ENCODE data around the gene AHSP.
"Not testable (repeated sequence)": the region's sequence is repeated elsewhere in the genome, so short reads cannot be mapped to it uniquely, and the experiment has no call there.

The AHSP gene

GRCh38 chr16:31532120-31532519 is 4.4 kb downstream of the AHSP start:
- no peak for TF ChIP-seq CTCF (IDR thresholded peaks at IDR 0.05; ENCODE audit: low read depth, low read length)

GRCh38 chr16:31532896-31533295 is 5.2 kb downstream of the AHSP start:
- no peak for TF ChIP-seq CTCF (IDR thresholded peaks at IDR 0.05; ENCODE audit: low read depth, low read length)
- no peak for DNase-seq
- H3K9me3 ChIP-seq, result no peaks in the 10 kb centered on the region
- peaks cover 39% of the 10 kb centered on the region for H3K27me3 ChIP-seq
- no peaks in the 10 kb centered on the region for H3K36me3 ChIP-seq
- H3K4me1 ChIP-seq, result no peaks in the 10 kb centered on the region
- H3K4me3 ChIP-seq (ENCODE audit: low read depth, low read length), result no peak overlapping the region

More at GRCh38 chr16:31532120-31532519, 4.4 kb downstream of the AHSP start:
- Histone ChIP-seq H3K4me1 (no peaks in the 10 kb centered on the region), H3K27me3 (peaks cover 40% of the 10 kb centered on the region), H3K36me3 (no peaks in the 10 kb centered on the region), H3K4me3 (ENCODE audit: low read depth, low read length) (no peak overlapping the region), H3K9me3 (no peaks in the 10 kb centered on the region)
- DNase-seq, result no peak

GRCh38 chr16:31535737-31536136 is 8.0 kb downstream of the AHSP start:
- Histone ChIP-seq H3K36me3 (no peaks in the 10 kb centered on the region), H3K27me3 (peaks cover 18% of the 10 kb centered on the region), H3K4me3 (ENCODE audit: low read depth, low read length) (no peak overlapping the region), H3K4me1 (no peaks in the 10 kb centered on the region), H3K9me3 (no peaks in the 10 kb centered on the region)
- no peak for DNase-seq
- no peak for TF ChIP-seq CTCF (IDR thresholded peaks at IDR 0.05; ENCODE audit: low read depth, low read length)

GRCh38 chr16:31536804-31537361 is 9.2 kb downstream of the AHSP start:
- H3K9me3 ChIP-seq, result no peaks in the 10 kb centered on the region
- DNase-seq, result no peak
- no peak for TF ChIP-seq CTCF (IDR thresholded peaks at IDR 0.05; ENCODE audit: low read depth, low read length)
- no peaks in the 10 kb centered on the region for H3K4me1 ChIP-seq
- peaks cover 15% of the 10 kb centered on the region for H3K27me3 ChIP-seq
- H3K36me3 ChIP-seq, result no peaks in the 10 kb centered on the region
- no peak overlapping the region for H3K4me3 ChIP-seq (ENCODE audit: low read depth, low read length)

- peaks cover 17% of the 10 kb centered on the region for H3K27me3 ChIP-seq
- DNase-seq, result no peak
- TF ChIP-seq CTCF (IDR thresholded peaks at IDR 0.05; ENCODE audit: low read depth, low read length), result no peak
These were observed 9.9 kb downstream of the AHSP start for GRCh38 chr16:31537362-31538242.

GRCh38 chr16:31538243-31538598 is 10.5 kb downstream of the AHSP start:
- not testable (repeated sequence) for H3K9me3 ChIP-seq; H3K36me3 ChIP-seq; H3K4me1 ChIP-seq; DNase-seq; H3K4me3 ChIP-seq (ENCODE audit: low read depth, low read length)
- H3K27me3 ChIP-seq, result peaks cover 19% of the 10 kb centered on the region

More at GRCh38 chr16:31537362-31538242, 9.9 kb downstream of the AHSP start:
- Histone ChIP-seq H3K9me3 (no peaks in the 10 kb centered on the region), H3K4me3 (ENCODE audit: low read depth, low read length) (no peak overlapping the region), H3K36me3 (no peaks in the 10 kb centered on the region), H3K4me1 (no peaks in the 10 kb centered on the region)

- H3K27me3 ChIP-seq, result peaks cover 19% of the 10 kb centered on the region
- DNase-seq; H3K9me3 ChIP-seq; H3K36me3 ChIP-seq; H3K4me1 ChIP-seq; H3K4me3 ChIP-seq (ENCODE audit: low read depth, low read length): not testable (repeated sequence)
These were observed 12.1 kb downstream of the AHSP start for GRCh38 chr16:31539762-31540161.
